Activated CD4-positive, alpha-beta T cell treated with anti-CD3 and anti-CD28 coated beads, Interleukin-2, amount 50 U/mL, for 48 hours (primary cell): ENCODE data around the gene SGSM1.
"Not testable (repeated sequence)": the region's sequence is repeated elsewhere in the genome, so short reads cannot be mapped to it uniquely, and the experiment has no call there.

Source experiments
- DNase-seq, 2 experiments: peaks; one replicate each; pipeline ENCODE4 v3.0.0-alpha.2; 2020

The SGSM1 gene

GRCh38 chr22:24809331-24809730, 3.3 kb downstream of the SGSM1 start:
- DNase-seq, result no peak

DNA sequence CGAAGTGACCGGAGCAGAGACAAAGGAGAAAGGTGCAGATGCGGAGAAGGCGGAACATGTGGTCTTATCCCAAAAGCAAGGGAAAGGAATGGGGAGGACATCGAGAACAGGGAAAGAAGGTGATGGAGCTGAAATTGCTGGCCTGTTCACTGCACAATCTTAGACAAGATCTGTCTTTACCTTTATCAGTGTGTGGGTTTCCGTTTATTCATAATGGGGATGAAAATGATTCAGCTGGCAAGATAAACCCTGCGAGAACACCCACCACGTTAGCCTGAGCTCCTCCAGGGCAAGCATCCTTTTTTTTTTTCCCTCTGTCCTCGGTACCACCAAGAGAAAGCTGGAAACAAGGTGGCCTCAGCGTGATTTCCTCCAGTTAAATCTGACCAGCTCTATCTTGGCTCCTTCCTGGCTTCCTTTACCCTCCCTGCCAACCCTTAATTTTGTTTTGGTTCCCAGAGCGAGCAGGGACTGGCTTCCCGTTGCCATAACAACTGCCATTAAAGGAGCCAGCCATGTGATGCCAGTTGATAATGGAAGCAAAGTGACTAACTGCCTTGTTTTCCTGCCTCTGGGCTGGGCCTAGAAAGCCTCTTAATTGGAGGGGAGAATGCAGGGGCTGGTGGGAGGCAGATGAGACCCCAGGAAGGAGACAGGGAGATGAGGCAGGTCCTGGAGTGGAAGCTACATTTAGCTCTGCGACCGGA, 4.2 kb downstream of the SGSM1 start:
- DNase-seq, result no peak

DNA sequence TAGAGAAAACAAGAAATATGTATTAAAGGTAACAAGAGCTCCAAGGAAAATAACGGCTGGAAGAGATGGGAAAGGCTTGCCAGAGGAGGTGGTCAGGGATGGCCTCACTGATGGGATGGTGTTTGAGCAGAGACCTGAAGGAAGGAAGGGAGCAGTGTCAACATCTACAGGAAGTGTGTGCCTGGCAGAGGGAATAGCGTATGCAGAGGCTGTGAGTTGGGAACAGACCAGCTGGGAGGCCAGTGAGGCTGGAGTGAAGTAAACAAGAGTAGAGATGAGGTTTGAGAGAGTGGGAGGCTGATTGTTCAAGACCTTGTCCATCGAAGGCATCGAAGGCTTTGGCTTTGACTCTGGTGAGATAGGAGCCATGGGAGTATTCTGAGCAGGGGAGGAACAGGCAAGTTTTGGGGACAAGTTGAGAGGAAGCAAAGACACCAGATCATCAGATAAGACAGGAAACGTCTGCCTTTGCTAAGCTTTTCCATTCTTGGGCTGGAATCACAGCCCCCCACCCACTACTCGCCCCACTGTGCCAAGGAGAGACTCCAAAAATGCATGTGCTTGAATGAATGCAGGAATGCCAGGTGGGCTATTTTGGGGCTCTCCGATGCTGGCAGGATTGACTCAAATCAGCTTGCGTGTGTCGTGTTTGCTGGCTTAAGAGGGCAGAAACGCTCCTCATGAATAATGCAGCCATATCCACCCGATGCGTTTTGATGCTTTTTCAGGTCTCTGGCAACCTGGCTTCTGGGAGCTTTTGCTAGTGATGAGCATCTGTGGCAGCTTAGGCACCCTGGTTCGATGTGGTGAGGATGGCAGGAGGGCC, 7.2 kb downstream of the SGSM1 start:
- no peak for DNase-seq

DNA sequence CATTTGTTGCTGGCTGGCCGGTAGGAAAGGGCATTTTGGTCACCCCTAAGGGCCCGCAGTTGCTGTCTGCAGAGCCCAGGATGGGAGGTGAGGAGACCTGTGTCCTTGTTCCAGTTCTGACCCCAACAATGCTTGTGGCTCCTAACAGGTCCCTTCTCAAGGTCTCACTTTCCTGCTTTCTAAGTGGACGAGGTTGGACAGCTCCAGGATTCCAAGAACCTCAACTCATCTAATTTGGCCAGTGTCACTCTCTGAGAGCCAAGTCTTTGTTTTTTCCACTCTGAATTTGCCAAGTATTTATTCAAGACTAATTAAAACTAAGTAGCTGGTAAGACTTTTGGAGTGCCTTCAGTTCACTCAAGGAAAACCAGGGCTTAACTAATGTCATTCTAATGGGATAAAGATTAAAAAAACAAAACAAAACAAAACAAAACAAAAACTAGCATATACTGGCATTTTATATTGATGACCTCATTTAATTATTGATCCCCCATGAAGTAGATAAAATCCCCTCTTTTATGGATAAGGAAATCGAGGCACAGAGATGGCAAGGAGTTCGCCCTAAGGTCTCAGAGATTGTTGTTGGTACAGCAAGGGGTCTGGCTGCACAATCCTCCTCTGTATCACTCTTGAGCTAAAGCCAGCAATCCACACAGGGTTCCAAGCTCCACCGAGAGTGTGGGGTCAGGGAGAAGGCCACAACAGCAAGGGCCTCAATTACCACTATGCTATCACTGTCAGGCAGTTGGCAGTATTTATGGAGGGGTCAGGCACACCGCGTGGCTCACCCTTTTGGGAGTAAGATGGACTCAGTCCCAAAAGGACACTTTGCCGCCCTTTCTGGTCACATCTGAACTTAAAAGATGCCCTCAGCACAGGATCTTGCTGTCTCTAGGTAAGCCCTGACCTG, 8.1 kb downstream of the SGSM1 start:
- DNase-seq, result no peak

DNA sequence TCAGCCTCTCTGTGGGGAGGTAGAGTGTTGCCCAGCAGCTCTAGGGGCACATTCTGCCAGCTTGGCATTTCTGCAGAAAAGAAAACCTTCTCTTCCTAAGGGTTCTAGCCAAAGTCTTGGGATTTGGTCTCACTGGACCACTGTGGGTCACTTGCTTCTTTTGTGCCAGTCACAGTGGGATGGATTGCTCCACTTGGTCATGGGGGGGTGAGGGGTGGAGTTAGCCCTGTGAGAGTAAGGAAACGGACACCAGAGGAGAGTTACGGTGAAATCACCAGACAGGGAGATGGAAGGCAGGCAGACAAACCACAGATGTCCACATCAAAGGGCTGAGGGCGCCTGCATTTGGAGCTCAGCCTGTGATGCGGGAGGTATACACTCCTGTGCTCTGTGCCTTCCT, 10.8 kb downstream of the SGSM1 start:
- no peak for DNase-seq

GRCh38 chr22:24819487-24819886, 13.5 kb downstream of the SGSM1 start:
- DNase-seq, result no peak

- DNase-seq, result no peak
Observed at GRCh38 chr22:24819911-24820461, 14.0 kb downstream of the SGSM1 start.

GRCh38 chr22:24822471-24822870, 16.5 kb downstream of the SGSM1 start:
- no peak for DNase-seq

- DNase-seq, result no peak
Observed at GRCh38 chr22:24823787-24824186, 17.8 kb downstream of the SGSM1 start.

DNA sequence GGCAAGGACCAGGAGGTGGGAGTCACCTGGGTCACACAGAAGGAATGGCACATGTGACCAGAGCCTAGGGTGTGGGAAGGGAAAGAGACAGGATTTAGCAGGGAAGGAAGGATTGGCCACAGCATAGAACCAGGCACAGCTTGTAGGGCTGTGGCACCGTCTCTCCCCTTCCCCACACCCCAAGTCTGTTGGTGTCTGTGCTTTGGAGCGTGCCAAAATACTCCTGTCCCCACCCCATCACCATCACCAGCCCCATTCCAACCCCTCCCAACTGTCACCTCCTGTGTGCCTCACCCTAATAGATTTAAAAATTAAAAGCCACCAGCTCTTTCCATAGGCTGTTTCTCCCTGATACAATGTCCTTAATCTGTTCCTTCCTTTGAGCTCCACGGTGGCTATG, 18.2 kb downstream of the SGSM1 start:
- no peak for DNase-seq

DNA sequence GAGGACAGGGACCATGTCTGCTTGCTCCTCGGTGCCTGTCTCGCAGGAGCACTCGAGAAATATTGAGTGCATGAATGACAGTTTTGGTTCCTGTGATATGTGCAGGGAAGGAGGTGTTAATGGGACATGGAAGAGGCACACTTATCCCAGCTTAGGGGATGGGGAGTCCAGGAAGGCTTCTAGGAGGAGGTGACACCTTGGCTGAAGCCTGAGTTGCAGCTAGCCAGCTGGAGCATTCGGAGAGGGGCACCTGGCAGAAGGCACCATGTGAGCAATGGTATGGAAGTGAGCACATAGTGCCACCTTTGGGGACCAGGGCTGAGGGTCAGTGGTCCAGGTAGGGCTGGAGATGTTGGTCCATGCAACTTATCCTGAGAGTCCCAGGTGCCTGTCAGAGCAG, 18.9 kb downstream of the SGSM1 start:
- DNase-seq, result no peak

- DNase-seq, result no peak
Observed at GRCh38 chr22:24826710-24827285, 20.8 kb downstream of the SGSM1 start.

- DNase-seq, result no peak
Observed at GRCh38 chr22:24827296-24827695, 21.3 kb downstream of the SGSM1 start.

- DNase-seq, result no peak
Observed at GRCh38 chr22:24830205-24830979, 24.4 kb downstream of the SGSM1 start.

DNA sequence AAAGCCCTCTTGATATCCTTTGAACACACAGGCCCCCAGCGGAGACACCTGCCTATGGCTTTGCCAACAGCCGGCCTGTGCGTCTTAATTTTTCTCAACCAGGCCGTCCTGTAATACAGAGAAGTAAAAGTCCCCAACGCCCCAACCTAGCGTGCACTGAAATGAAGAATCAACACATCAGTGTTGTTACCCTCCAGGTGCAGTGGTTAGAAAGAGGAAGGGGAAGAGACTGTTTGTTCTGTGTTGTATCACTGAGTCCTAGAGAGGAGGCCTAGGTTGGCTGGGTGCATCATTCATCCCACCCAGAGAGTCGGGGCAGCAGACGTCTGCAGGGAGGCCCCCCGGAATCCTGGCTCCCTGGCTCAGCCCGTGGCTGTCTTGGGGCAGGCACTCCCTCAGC, 25.7 kb downstream of the SGSM1 start:
- no peak for DNase-seq

- DNase-seq, result no peak
Observed at GRCh38 chr22:24833881-24834495, 28.0 kb downstream of the SGSM1 start.

- no peak for DNase-seq
Observed at GRCh38 chr22:24834845-24835570, 29.0 kb downstream of the SGSM1 start.

DNA sequence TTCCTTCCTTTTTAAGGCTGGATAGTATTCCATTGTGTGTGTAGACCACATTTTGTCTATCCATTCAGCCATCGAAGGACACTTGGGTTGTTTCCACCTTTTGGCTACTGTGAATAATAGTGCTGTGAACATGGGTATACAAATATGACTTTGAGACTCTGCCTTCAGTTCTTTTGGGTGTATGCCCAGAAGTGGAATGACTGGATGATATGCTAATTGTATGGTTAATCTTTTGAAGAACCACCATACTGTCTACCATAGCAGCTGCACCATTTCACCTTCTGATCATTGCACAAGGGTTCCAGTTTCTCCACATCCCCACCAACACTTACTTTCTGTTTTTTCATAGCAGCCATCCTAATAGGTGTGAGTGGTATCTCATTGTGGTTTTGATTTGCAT, 30.3 kb downstream of the SGSM1 start:
- no peak for DNase-seq

DNA sequence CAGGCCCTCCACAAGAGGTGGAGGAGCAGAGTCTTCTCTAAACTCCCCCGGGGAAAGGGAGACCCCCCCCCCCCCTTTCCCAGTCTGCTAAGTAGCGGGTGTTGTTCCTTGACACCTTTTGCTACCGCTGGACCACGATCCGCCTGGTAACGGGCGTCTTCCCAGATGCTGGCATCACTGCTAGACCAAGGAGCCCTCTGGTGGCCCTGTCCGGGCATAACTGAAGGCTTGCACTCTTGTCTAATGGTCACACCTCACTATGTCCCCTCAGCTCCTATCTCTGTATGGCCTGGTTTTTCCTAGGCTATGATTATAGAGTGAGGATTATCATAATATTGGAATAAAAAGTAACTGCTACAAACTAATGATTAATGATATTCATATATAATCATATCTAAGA, 31.5 kb downstream of the SGSM1 start:
- DNase-seq, result not testable (repeated sequence)

DNA sequence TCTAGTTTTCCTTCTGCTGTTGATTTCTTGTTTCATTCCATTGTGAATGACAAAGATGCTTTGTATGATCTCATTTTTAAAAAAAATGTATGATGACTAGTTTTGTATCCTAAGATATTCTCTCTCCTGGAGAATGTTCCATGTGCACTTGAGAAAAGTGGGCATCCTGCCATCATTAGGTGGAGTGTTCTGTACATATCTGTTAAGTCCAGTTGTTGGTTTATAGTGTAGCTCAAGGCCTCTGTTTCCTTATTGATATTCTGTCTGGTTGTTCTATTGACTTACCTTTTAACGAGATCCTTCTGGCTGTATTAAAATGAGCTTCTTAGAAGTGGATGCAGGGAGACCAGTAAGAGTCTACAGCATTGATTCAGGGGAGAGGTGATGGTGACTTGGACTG, 35.2 kb downstream of the SGSM1 start:
- no peak for DNase-seq

GRCh38 chr22:24843048-24843447, 37.0 kb downstream of the SGSM1 start:
- no peak for DNase-seq
